Measurements from ENCODE around the gene PAPSS2. TPM values are rescaled to one million over a fixed set of nuclear protein-coding genes. Genes with fewer than 3 reads are reported as not detected.

Gene PAPSS2
- total RNA-seq, 2 experiments from 2014 or later: not detected

DNA sequence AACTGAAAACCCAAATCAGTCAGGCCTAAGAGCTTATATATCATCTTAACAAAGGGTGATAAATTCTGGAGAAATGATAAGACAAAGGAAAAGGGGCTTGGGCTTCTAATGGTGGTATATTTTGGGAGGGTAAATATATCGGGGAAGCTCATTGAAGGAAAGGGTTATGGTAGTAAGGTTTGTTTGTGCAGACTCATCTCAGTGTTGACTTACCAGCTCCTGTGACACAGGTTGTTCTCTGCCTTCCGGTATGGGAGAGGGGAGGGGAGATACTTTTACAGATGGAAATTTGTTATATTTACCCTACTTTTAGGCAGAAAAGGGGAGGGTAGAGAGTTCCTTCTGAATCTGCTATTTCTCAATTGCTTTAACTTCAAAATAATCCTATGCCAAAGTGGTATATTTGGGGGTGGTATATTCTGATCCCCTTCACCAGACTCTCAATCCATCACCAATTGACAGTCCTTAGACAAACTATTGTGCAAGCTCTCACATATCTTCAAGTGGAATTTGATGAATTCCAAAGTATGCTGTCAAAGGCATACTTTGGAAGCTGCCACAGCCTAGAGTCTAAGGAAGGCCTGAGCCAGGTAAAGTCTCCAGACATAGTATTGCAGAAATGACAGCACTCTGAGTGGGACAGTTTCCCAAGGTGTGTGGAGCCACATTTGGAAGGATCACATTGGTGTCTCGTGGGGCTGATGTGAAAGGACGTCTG, 13.3 kb upstream of the PAPSS2 start:
- Histone ChIP-seq H3K4me1 (ENCODE audit: insufficient read depth, low read length, poor library complexity, severe bottlenecking) (no peaks in the 10 kb centered on the region), H3K36me3 (ENCODE audit: insufficient read depth, low read length) (no peaks in the 10 kb centered on the region), H3K9me2 (ENCODE audit: insufficient read depth, low read length) (no peaks in the 10 kb centered on the region), H3K9me3 (ENCODE audit: low read length) (no peaks in the 10 kb centered on the region), H3K4me3 (ENCODE audit: low read depth, low read length, poor library complexity, severe bottlenecking) (no peak overlapping the region), H3K4me2 (ENCODE audit: low read length) (no peak overlapping the region), H3K79me2 (ENCODE audit: insufficient read depth, low read depth, low read length) (no peaks in the 10 kb centered on the region), H2AFZ (ENCODE audit: low read length) (no peak overlapping the region), H3K27ac (ENCODE audit: low read depth, low read length, poor library complexity, severe bottlenecking) (no peak overlapping the region), H4K20me1 (ENCODE audit: insufficient read depth, low read length) (no peaks in the 10 kb centered on the region)
- TF ChIP-seq, protein P1, sequence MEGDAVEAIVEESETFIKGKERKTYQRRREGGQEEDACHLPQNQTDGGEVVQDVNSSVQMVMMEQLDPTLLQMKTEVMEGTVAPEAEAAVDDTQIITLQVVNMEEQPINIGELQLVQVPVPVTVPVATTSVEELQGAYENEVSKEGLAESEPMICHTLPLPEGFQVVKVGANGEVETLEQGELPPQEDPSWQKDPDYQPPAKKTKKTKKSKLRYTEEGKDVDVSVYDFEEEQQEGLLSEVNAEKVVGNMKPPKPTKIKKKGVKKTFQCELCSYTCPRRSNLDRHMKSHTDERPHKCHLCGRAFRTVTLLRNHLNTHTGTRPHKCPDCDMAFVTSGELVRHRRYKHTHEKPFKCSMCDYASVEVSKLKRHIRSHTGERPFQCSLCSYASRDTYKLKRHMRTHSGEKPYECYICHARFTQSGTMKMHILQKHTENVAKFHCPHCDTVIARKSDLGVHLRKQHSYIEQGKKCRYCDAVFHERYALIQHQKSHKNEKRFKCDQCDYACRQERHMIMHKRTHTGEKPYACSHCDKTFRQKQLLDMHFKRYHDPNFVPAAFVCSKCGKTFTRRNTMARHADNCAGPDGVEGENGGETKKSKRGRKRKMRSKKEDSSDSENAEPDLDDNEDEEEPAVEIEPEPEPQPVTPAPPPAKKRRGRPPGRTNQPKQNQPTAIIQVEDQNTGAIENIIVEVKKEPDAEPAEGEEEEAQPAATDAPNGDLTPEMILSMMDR (conservative IDR thresholded peaks at IDR 0.05; ENCODE audit: low read length): no peak
- no peak for TF ChIP-seq EZH2phosphoT487 (IDR thresholded peaks at IDR 0.05; ENCODE audit: borderline replicate concordance, low read depth, low read length)
- intact Hi-C loops (cut with micrococcal nuclease; ENCODE audit: unreplicated experiment): no loop called here
- no TSS peak for BruUV-seq (replicated peaks)
- DNase-seq (ENCODE audit: low spot score): no peak
- ChIA-PET POLR2A (interaction anchor here (0.6 kb wide), 1 partner anchor 1145 kb away, joined by 3 read pairs; no protein-coding TSS in a partner anchor), CTCF (ENCODE audit: unreplicated experiment) (no interaction called here)

DNA sequence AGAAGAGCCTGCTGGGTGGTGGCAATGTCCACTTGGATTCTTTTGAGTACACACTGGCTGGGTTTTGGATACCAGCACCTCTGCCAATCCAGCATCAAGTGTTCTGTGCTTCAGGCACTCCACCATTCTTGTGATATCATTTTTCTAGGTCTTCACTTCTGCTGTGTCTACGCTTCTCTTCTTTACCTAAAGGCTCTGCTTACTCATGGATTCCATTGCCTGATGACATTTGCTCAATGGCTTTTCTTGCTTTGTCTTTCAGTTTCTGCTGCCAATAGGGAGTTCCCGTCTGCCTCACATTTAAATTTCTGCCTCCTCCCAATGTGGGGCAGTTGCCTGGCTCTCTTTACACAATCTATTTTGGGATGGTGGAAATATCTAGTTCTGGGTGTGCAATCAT, 12.7 kb upstream of the PAPSS2 start:
- intact Hi-C loops (cut with micrococcal nuclease; ENCODE audit: unreplicated experiment): no loop called here
- Histone ChIP-seq H2AFZ (ENCODE audit: low read length) (no peak overlapping the region), H3K79me2 (ENCODE audit: insufficient read depth, low read depth, low read length) (no peaks in the 10 kb centered on the region), H3K27ac (ENCODE audit: low read depth, low read length, poor library complexity, severe bottlenecking) (no peak overlapping the region), H3K4me3 (ENCODE audit: low read depth, low read length, poor library complexity, severe bottlenecking) (no peak overlapping the region), H3K9me2 (ENCODE audit: insufficient read depth, low read length) (no peaks in the 10 kb centered on the region), H4K20me1 (ENCODE audit: insufficient read depth, low read length) (no peaks in the 10 kb centered on the region), H3K4me2 (ENCODE audit: low read length) (no peak overlapping the region), H3K9me3 (ENCODE audit: low read length) (no peaks in the 10 kb centered on the region), H3K4me1 (ENCODE audit: insufficient read depth, low read length, poor library complexity, severe bottlenecking) (no peaks in the 10 kb centered on the region), H3K36me3 (ENCODE audit: insufficient read depth, low read length) (no peaks in the 10 kb centered on the region)
- BruUV-seq (replicated peaks): no TSS peak
- DNase-seq (ENCODE audit: low spot score): no peak
- POLR2A ChIA-PET: no interaction called here
- TF ChIP-seq, protein P1 (conservative IDR thresholded peaks at IDR 0.05; ENCODE audit: low read length): no peak
- no peak for TF ChIP-seq EZH2phosphoT487 (IDR thresholded peaks at IDR 0.05; ENCODE audit: borderline replicate concordance, low read depth, low read length)
- CTCF ChIA-PET (ENCODE audit: unreplicated experiment): no interaction called here

- Histone ChIP-seq H3K27ac (ENCODE audit: low read depth, low read length, poor library complexity, severe bottlenecking) (no peak overlapping the region), H3K4me1 (ENCODE audit: insufficient read depth, low read length, poor library complexity, severe bottlenecking) (no peaks in the 10 kb centered on the region), H3K9me2 (ENCODE audit: insufficient read depth, low read length) (no peaks in the 10 kb centered on the region), H2AFZ (ENCODE audit: low read length) (no peak overlapping the region), H3K36me3 (ENCODE audit: insufficient read depth, low read length) (no peaks in the 10 kb centered on the region), H3K79me2 (ENCODE audit: insufficient read depth, low read depth, low read length) (no peaks in the 10 kb centered on the region), H4K20me1 (ENCODE audit: insufficient read depth, low read length) (no peaks in the 10 kb centered on the region), H3K9me3 (ENCODE audit: low read length) (no peaks in the 10 kb centered on the region), H3K4me2 (ENCODE audit: low read length) (no peak overlapping the region), H3K4me3 (ENCODE audit: low read depth, low read length, poor library complexity, severe bottlenecking) (no peak overlapping the region)
- TF ChIP-seq, protein P1 (conservative IDR thresholded peaks at IDR 0.05; ENCODE audit: low read length): no peak
- TF ChIP-seq EZH2phosphoT487 (IDR thresholded peaks at IDR 0.05; ENCODE audit: borderline replicate concordance, low read depth, low read length): no peak
- BruUV-seq (replicated peaks): no TSS peak
- intact Hi-C loops (cut with micrococcal nuclease; ENCODE audit: unreplicated experiment): loop anchor here (10.0 kb wide), 1 partner anchor 116 kb away; no protein-coding TSS in a partner anchor
- ChIA-PET POLR2A (interaction anchor here (0.7 to 0.9 kb wide), 2 partner anchors 8 to 67 kb away, joined by 3 read pairs; no protein-coding TSS in a partner anchor), CTCF (ENCODE audit: unreplicated experiment) (no interaction called here)
- DNase-seq (ENCODE audit: low spot score): no peak
These were observed 8.7 kb upstream of the PAPSS2 start for GRCh38 chr10:87650838-87651589.
